GM12891 (cell line): ENCODE results near the gene SIRT5.

Experiments
- POLR2A ChIP-seq: IDR thresholded peaks from 2 replicates; pipeline ENCODE4 v1.6.1; 2011; ENCODE audit warnings: low read depth, low read length, control low read depth
- POLR2AphosphoS5 ChIP-seq: IDR thresholded peaks from 2 replicates; pipeline ENCODE4 v1.6.1; 2011; ENCODE audit warnings: low read depth, low read length, control low read depth
- POU2F2 ChIP-seq: IDR thresholded peaks from 2 replicates; pipeline ENCODE4 v1.6.1; 2011; ENCODE audit warnings: low read depth, mild to moderate bottlenecking, control low read depth, low read length, moderate library complexity
- TAF1 ChIP-seq: IDR thresholded peaks from 2 replicates; pipeline ENCODE4 v1.6.1; 2011; ENCODE audit warnings: low read depth, low read length, control low read depth

- no peak for TF ChIP-seq TAF1
- TF ChIP-seq POLR2AphosphoS5 = no peak
- TF ChIP-seq POLR2A = no peak
- no peak for TF ChIP-seq POU2F2
Observed at GRCh38 chr6:13649393-13649792, 75.0 kb downstream of the SIRT5 start.
